RWPE1 (cell line): ENCODE results near the gene LPAR3.
A peak's percentile ranks its signal among the peaks of the same experiment; 100 is the strongest.
"Not testable (repeated sequence)": the region's sequence is repeated elsewhere in the genome, so short reads cannot be mapped to it uniquely, and the experiment has no call there.

ENCODE experiments used
- CTCF ChIA-PET: fragments of 350-600 bp; sonication (Branson Sonifier 250); formaldehyde crosslinking; extraction: SDS; loops from one replicate; lab custom pipeline; 2021; lab: Yijun Ruan, JAX
- POLR2A ChIA-PET: fragments of 400-600 bp; formaldehyde crosslinking; extraction: SDS; loops from one replicate; lab custom pipeline; 2020; ENCODE audit warnings: antibody characterized with exemption; ENCODE audit not compliant: low non-redundant PET; lab: Yijun Ruan, JAX
- DNase-seq: peaks from one replicate; pipeline ENCODE4 v3.0.0; 2012; ENCODE audit warnings: low spot score
- H3K27ac ChIP-seq: fragments of 450-650 bp; 2 replicates; pipeline ENCODE4 v1.5.1; 2017
- TF ChIP-seq, protein P1 (sequence below): fragments of 450-650 bp; conservative IDR thresholded peaks from 2 replicates; pipeline ENCODE4 v1.5.1; 2017; ENCODE audit warnings: low read depth, mild to moderate bottlenecking

LPAR3 gene

DNA sequence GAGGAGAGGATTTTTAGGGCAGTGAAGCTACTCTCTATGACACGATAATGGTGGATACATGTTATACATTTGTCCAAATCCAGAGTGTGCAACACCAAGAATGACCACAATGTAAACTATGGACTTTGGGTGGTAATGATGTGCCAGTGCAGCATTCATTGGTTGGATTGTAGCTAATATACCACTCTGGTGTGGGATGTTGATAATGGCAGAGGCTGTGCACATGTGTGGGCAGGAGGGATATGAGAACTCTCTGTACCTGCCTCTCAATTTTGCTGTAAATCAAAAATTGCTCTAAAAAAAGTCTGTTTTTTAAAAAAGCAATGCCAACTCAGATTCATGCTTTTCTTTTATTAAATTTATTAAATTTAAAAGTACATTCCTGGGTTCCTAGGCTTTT is 27.2 kb upstream of the LPAR3 start:
- H3K27ac ChIP-seq = no peak overlapping the region
- CTCF ChIA-PET = no interaction called here
- DNase-seq = no peak
- POLR2A ChIA-PET = no interaction called here
- TF ChIP-seq, protein P1, sequence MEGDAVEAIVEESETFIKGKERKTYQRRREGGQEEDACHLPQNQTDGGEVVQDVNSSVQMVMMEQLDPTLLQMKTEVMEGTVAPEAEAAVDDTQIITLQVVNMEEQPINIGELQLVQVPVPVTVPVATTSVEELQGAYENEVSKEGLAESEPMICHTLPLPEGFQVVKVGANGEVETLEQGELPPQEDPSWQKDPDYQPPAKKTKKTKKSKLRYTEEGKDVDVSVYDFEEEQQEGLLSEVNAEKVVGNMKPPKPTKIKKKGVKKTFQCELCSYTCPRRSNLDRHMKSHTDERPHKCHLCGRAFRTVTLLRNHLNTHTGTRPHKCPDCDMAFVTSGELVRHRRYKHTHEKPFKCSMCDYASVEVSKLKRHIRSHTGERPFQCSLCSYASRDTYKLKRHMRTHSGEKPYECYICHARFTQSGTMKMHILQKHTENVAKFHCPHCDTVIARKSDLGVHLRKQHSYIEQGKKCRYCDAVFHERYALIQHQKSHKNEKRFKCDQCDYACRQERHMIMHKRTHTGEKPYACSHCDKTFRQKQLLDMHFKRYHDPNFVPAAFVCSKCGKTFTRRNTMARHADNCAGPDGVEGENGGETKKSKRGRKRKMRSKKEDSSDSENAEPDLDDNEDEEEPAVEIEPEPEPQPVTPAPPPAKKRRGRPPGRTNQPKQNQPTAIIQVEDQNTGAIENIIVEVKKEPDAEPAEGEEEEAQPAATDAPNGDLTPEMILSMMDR = no peak

DNA sequence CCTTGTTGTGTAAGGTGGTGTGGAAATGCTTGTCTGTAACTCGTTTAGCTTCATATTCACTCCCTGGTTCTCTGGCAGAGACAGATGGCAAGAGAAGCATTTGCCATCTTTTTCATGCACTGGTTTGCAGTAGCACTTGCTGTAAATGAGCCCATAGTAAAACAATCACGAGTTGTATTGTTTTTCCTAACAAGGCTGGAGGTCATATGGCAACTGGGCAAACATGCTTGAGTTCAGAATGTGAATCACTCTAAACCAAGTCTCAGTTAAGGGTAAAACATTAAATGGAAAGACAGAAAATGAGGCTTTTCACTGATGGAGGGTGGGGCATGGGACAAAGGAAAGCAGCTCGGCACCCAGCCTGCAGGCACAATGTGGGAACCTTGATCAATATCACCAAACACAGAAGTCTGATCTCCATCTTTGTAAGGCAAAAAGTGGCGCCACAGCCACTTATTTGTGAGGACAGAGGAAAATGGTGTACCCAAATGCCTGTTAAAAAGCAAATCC is 26.5 kb upstream of the LPAR3 start:
- no peak for DNase-seq
- TF ChIP-seq, protein P1 = no peak
- CTCF ChIA-PET = no interaction called here
- H3K27ac ChIP-seq = no peak overlapping the region
- POLR2A ChIA-PET = no interaction called here

DNA sequence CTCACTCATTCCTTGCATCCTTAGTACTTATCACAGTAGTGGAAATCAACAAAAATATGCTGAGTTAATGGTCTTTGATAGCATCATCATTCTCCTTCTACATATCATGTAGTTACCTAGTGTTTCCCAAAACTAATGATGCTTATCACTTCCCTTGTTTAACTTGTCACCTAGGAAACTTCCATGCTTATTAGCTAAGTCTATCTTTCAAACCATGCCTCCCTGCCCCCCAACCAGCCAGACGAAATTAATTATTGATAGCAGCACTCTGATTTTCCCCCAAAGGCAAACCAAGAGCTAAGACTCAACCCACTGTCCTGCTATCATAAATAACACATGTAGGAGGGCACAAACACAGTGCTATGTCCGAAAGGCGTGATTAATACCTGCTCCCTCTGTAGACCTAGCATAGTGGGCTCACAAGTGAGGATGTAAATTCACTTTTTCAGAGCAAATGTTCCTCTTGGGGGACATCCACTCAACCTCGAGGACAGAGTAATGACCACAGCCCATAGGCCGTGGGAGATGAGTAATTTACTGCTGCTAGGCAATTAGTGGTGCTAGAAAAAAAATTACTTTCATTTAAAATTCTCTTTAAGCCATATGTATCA is 25.8 kb upstream of the LPAR3 start:
- TF ChIP-seq, protein P1 = no peak
- H3K27ac ChIP-seq = no peak overlapping the region
- ChIA-PET CTCF (no interaction called here), POLR2A (no interaction called here)
- no peak for DNase-seq

DNA sequence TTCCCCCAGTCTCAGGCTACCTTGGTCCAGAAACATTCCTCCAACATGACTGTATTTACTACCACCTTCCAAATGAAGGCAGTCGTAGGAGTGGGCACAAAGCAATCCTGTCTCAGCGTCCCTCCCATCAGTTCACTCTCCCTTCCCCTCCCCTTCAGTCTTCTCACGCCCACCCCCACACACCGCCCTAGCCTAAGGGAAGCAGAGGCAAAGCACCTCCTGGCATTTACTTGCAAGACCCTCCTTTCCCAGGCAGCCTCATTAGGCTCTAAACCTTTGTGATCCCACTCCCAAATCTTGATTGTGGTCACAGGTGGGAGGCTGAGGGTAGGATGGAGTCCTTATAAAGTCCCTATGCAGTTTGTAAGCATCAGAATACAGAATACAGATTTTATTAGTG is 23.9 kb upstream of the LPAR3 start:
- ChIA-PET POLR2A (no interaction called here), CTCF (no interaction called here)
- DNase-seq = no peak
- TF ChIP-seq, protein P1 = no peak
- H3K27ac ChIP-seq = no peak overlapping the region

DNA sequence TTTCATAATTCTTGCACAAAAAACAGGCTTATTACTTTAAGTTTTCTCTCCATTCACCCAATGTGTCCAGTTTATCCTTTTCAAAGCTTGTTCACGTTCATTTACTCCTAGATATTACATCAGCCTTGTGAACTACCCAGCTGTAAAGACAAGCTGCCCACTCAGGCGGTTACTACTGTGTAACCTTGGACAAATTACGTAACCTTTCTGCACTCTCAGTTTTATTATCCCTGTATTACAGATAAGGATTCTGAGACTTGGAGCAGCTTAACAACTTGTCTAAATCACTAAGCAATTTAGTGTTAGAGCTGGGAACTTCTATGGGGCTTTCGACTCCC is 20.5 kb upstream of the LPAR3 start:
- CTCF ChIA-PET = no interaction called here
- TF ChIP-seq, protein P1 = no peak
- POLR2A ChIA-PET = no interaction called here
- DNase-seq = no peak
- H3K27ac ChIP-seq = no peak overlapping the region

DNA sequence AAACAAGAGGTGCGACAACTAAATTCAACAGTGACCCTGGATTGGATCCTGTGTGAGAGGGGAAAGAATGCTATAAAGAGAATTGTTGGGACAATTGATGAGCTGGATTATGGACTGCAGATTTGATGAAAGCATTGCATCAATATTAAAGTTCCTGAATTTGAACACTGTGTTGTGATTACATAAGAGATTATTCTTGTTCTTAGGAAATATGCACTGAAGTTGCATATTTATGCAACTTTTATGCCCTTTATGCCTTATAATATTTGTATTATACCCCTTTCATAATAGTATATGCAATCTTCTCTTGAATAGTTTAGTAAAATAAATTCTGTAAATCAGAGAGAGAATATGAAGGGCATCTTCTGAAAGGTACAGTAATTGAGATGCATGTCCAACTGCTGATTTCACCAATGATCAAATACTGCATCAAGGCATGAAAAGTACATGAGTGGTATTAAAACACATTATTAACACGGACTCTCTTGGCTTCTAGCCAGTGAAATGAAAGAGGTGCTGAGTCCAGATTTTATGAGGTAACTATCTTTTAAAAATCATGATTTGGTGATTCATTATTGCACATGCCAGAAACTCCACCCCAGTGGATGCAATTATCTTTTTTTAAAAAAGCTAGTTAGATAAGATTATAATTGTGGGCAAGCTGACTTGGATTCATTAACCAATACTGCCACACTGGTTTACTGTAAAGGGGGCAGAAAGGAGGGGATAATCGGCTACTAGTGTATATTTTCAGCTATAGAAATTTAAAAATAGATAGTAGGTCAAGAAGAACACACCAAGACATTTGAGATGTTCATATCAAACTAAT is 19.9 kb upstream of the LPAR3 start:
- ChIA-PET CTCF (no interaction called here), POLR2A (no interaction called here)

DNA sequence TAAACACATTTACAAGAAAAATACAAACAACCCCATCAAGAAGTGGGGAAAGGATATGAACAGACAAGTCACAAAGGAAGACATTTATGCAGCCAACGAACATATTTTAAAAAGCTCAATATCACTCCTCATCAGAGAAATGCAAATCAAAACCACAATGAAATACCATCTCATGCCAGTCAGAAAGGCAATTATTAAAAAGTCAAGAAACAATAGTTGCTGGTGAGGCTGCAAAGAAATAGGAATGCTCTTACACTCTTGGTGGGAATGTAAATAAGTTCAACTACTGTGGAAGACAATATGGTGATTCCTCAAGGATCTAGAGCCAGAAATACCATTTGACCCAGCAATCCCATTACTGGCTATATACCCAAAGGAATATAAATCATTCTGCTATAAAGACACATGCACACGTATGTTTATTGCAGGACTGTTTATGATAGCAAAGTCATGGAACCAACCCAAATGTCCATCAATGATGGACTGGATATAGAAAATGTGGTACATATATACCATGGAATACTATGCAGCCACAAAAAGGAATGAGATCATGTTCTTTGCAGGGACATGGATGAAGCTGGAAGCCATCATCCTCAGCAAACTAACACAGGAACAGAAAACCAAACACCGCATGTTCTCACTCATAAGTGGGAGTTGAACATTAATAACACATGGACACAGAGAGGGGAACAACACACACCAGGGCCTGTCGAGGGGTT is 15.9 kb upstream of the LPAR3 start:
- POLR2A ChIA-PET, CTCF ChIA-PET, DNase-seq, H3K27ac ChIP-seq: not testable (repeated sequence)

More for the DNA sequence above, 19.9 kb upstream of the LPAR3 start:
- H3K27ac ChIP-seq = no peak overlapping the region
- peak; percentile 37 for DNase-seq
- TF ChIP-seq, protein P1 = no peak
